GM21717 (cell line): ENCODE results near the gene SYCP3.
"Not testable (repeated sequence)": the region's sequence is repeated elsewhere in the genome, so short reads cannot be mapped to it uniquely, and the experiment has no call there.

Experiments
- ATAC-seq: cut with Tn5 transposase; IDR thresholded peaks from one replicate; pipeline ENCODE4 v1.9.1; 2021; ENCODE audit warnings: mild to moderate bottlenecking, moderate library complexity; ENCODE audit not compliant: unreplicated experiment

Gene SYCP3

GRCh38 chr12:101685092-101685491 lies 54.2 kb downstream of the SYCP3 start:
- ATAC-seq: no peak

GRCh38 chr12:101681627-101682026 lies 57.6 kb downstream of the SYCP3 start:
- ATAC-seq: not testable (repeated sequence)

- no peak for ATAC-seq
Observed at GRCh38 chr12:101680647-101681046, 58.6 kb downstream of the SYCP3 start.

GRCh38 chr12:101680240-101680639 lies 59.0 kb downstream of the SYCP3 start:
- ATAC-seq: no peak
